GM18909 (cell line): Measurements from ENCODE around the gene VSTM4.

Experiments used
- ATAC-seq: cut with Tn5 transposase; IDR thresholded peaks from one replicate; pipeline ENCODE4 v1.9.1; 2021; ENCODE audit warnings: mild to moderate bottlenecking; ENCODE audit not compliant: unreplicated experiment, poor library complexity

Gene VSTM4

GRCh38 chr10:48981310-48981907, 133.9 kb downstream of the VSTM4 start:
- peak; percentile 43 for ATAC-seq

- ATAC-seq = no peak
These were observed 137.0 kb downstream of the VSTM4 start for GRCh38 chr10:48978318-48978717.

- no peak for ATAC-seq
These were observed 139.1 kb downstream of the VSTM4 start for GRCh38 chr10:48976196-48976595.

- no peak for ATAC-seq
These were observed 140.7 kb downstream of the VSTM4 start for GRCh38 chr10:48974510-48975156.

- ATAC-seq = no peak
These were observed 142.3 kb downstream of the VSTM4 start for GRCh38 chr10:48973065-48973464.

GRCh38 chr10:48970654-48971053, 144.7 kb downstream of the VSTM4 start:
- ATAC-seq = no peak

GRCh38 chr10:48970046-48970445, 145.3 kb downstream of the VSTM4 start:
- ATAC-seq = no peak

- no peak for ATAC-seq
These were observed 147.3 kb downstream of the VSTM4 start for GRCh38 chr10:48968036-48968435.

GRCh38 chr10:48965460-48965859, 149.9 kb downstream of the VSTM4 start:
- no peak for ATAC-seq
